ENCODE data around the gene UPF2. TPM values are rescaled to one million over a fixed set of nuclear protein-coding genes. Genes with fewer than 3 reads are reported as not detected.

Gene UPF2
- total and polyA plus RNA-seq, 2 of the 13 experiments (the other 11 are each of a cell fraction or from before 2014, with no cell fraction given) = 6.2 to 14.5 TPM

GRCh38 chr10:11875494-11876281 is 166.9 kb downstream of the UPF2 start (continued):
- TF ChIP-seq ZBTB44 (CRISPR knock-in tag; IDR thresholded peaks at IDR 0.05) (0 out of 2 replicates have a peak, but pooled peaks have one; percentile 39), ATF1 (CRISPR knock-in tag; IDR thresholded peaks at IDR 0.05) (no peak), ZNF18 (CRISPR knock-in tag; IDR thresholded peaks at IDR 0.05; ENCODE audit: insufficient replicate concordance) (peak; percentile 58), ZBTB39 (CRISPR knock-in tag; IDR thresholded peaks at IDR 0.05) (no peak), ZNF563 (CRISPR knock-in tag; IDR thresholded peaks at IDR 0.05) (peak; percentile 42; the same call in 1 of the 2 replicates), HBP1 (CRISPR knock-in tag; IDR thresholded peaks at IDR 0.05; ENCODE audit: low read depth) (no peak), ZFP1 (CRISPR knock-in tag; IDR thresholded peaks at IDR 0.05) (no peak), ZNF224 (CRISPR knock-in tag; IDR thresholded peaks at IDR 0.05) (0 out of 2 replicates have a peak, but pooled peaks have one; percentile 62), ZNF780A (CRISPR knock-in tag; IDR thresholded peaks at IDR 0.05) (no peak), ZNF225 (CRISPR knock-in tag; IDR thresholded peaks at IDR 0.05) (0 out of 2 replicates have a peak, but pooled peaks have one; percentile 67), CHD2 (IDR thresholded peaks at IDR 0.05; ENCODE audit: low read depth, low read length) (no peak; the same call in 1 of the 2 replicates), NKX3-1 (CRISPR knock-in tag; IDR thresholded peaks at IDR 0.05) (0 out of 2 replicates have a peak, but pooled peaks have one; percentile 48), ZNF235 (CRISPR knock-in tag; IDR thresholded peaks at IDR 0.05; ENCODE audit: borderline replicate concordance) (no peak), MBD4 (IDR thresholded peaks at IDR 0.05; ENCODE audit: borderline replicate concordance, low read length) (no peak), NFE2 (CRISPR knock-in tag; IDR thresholded peaks at IDR 0.05) (no peak), ZNF75D (CRISPR knock-in tag; IDR thresholded peaks at IDR 0.05; ENCODE audit: borderline replicate concordance) (no peak), RARA (CRISPR knock-in tag; IDR thresholded peaks at IDR 0.05) (peak; percentile 94), ZNF326 (CRISPR knock-in tag; IDR thresholded peaks at IDR 0.05; ENCODE audit: borderline replicate concordance) (0 out of 2 replicates have a peak, but pooled peaks have one; percentile 27), SALL2 (CRISPR knock-in tag; IDR thresholded peaks at IDR 0.05) (peak; percentile 81; the same call in 1 of the 2 replicates), SRSF1 (optimal IDR thresholded peaks at IDR 0.05; ENCODE audit: low read depth, low read length) (no peak), ZNF615 (CRISPR knock-in tag; IDR thresholded peaks at IDR 0.05; ENCODE audit: borderline replicate concordance) (no peak), TP53 (CRISPR knock-in tag; conservative IDR thresholded peaks at IDR 0.05) (no peak), FOXC1 (CRISPR knock-in tag; IDR thresholded peaks at IDR 0.05; ENCODE audit: borderline replicate concordance) (peak; percentile 72; the same call in 1 of the 2 replicates), FOXA1 (IDR thresholded peaks at IDR 0.05) (no peak), FOXA1 (CRISPR knock-in tag; IDR thresholded peaks at IDR 0.05) (peak; percentile 86)
